Endothelial cell of umbilical vein (primary cell): Measurements from ENCODE around the gene PLEKHS1. TPM values are rescaled to one million over a fixed set of nuclear protein-coding genes. Genes with fewer than 3 reads are reported as not detected.

Experiments used
- BruUV-seq: library from RNA; stranded (reverse); fragments of 400-500 nt; replicated peaks from 2 replicates; lab custom pipeline; 2021; lab: Mats Ljungman, UMichigan
- CTCF ChIA-PET: fragments of 300-600, 350-600 bp; sonication (Branson Sonifier 250); formaldehyde crosslinking; loops from one replicate; lab custom pipeline; 2021; ENCODE audit warnings: antibody characterized with exemption, inconsistent platforms; lab: Charles Lee
- POLR2A ChIA-PET: fragments of 300-600, 350-600 bp; sonication (Branson Sonifier 250); formaldehyde crosslinking; loops from one replicate; lab custom pipeline; 2021; ENCODE audit warnings: antibody characterized with exemption, inconsistent platforms; lab: Charles Lee
- DNase-seq: peaks from one replicate; pipeline ENCODE4 v3.0.0-alpha.2; 2011; ENCODE audit warnings: low read depth, low spot score
- FAIRE-seq: peaks from 2 replicates; lab custom pipeline; 2011; peaks lifted over from hg19 to GRCh38; lab: Jason Lieb, UNC
- H2AFZ ChIP-seq: 2 replicates; pipeline ENCODE4 v1.6.0; 2012; ENCODE audit warnings: low read depth, low read length, control low read depth, inconsistent platforms
- H3K27ac ChIP-seq: 2 replicates; pipeline ENCODE4 v1.5.1; 2011; ENCODE audit warnings: low read depth, mild to moderate bottlenecking, control low read depth, low read length, moderate library complexity; ENCODE audit not compliant: insufficient read depth
- H3K27me3 ChIP-seq, 2 experiments: 2 replicates each; pipeline versions ENCODE4 v1.6.0 to v1.6.1; 2011; ENCODE audit warnings: low read length in 2 of 2, mixed read lengths in 1 of 2; ENCODE audit not compliant: control insufficient read depth in 2 of 2, insufficient read depth in 2 of 2
- H3K36me3 ChIP-seq, 2 experiments: 2 replicates in 1 of 2; 3 replicates in 1 of 2; pipeline ENCODE4 v1.5.1; 2011; ENCODE audit warnings: low read length in 2 of 2, mild to moderate bottlenecking in 1 of 2, moderate library complexity in 1 of 2; ENCODE audit not compliant: control insufficient read depth in 2 of 2, insufficient read depth in 2 of 2; ENCODE audit errors: extremely low read depth in 1 of 2
- H3K4me1 ChIP-seq: 3 replicates; pipeline ENCODE4 v1.5.1; 2011; ENCODE audit warnings: mild to moderate bottlenecking, low read length; ENCODE audit not compliant: control insufficient read depth, insufficient read depth; ENCODE audit errors: extremely low read depth
- H3K4me2 ChIP-seq: 2 replicates; pipeline ENCODE4 v1.6.1; 2011; ENCODE audit warnings: low read length, control low read depth, mixed read lengths; ENCODE audit not compliant: insufficient read depth
- H3K4me3 ChIP-seq, 3 experiments: fragments of 200-600 bp in 1 of 3; sonication (generic), shearing (Covaris generic) in 1 of 3; replicated peaks in 1 of 3; 2 replicates each; pipeline ENCODE4 v1.5.1; 2011 to 2016; ENCODE audit warnings: control low read depth in 3 of 3, low read length in 3 of 3, mild to moderate bottlenecking in 2 of 3, inconsistent platforms in 1 of 3, low read depth in 1 of 3, moderate library complexity in 1 of 3; ENCODE audit not compliant: insufficient read depth in 1 of 3
- H3K79me2 ChIP-seq: 2 replicates; pipeline ENCODE4 v1.6.0; 2012; ENCODE audit warnings: low read length, inconsistent platforms; ENCODE audit not compliant: control insufficient read depth, insufficient read depth
- H3K9ac ChIP-seq: replicated peaks from 2 replicates; pipeline ENCODE3; 2011; ENCODE audit warnings: low read length, control low read depth; ENCODE audit not compliant: insufficient read depth; ENCODE audit errors: extremely low read depth
- H3K9me1 ChIP-seq: replicated peaks from 3 replicates; pipeline ENCODE4 v1.6.0; 2011; ENCODE audit warnings: mild to moderate bottlenecking, low read length; ENCODE audit not compliant: control insufficient read depth, insufficient read depth; ENCODE audit errors: extremely low read depth
- H3K9me3 ChIP-seq: replicated peaks from 2 replicates; pipeline ENCODE4 v1.5.1; 2012; ENCODE audit warnings: low read length, inconsistent platforms; ENCODE audit not compliant: control insufficient read depth, insufficient read depth
- H4K20me1 ChIP-seq: replicated peaks from 2 replicates; pipeline ENCODE3; 2011; ENCODE audit warnings: mild to moderate bottlenecking, low read length; ENCODE audit not compliant: control insufficient read depth, insufficient read depth; ENCODE audit errors: extremely low read depth
- CTCF ChIP-seq, 2 donors: IDR thresholded peaks; 1 replicate in 1 of 2; 2 replicates in 1 of 2; pipeline ENCODE4 v1.5.1; 2011; ENCODE audit warnings: low read length in 2 of 2, mild to moderate bottlenecking in 2 of 2, moderate library complexity in 2 of 2, control low read depth in 1 of 2, inconsistent platforms in 1 of 2, low read depth in 1 of 2; ENCODE audit not compliant: insufficient read depth in 1 of 2; ENCODE audit errors: extremely low read depth in 1 of 2
- EZH2 ChIP-seq: IDR thresholded peaks from 2 replicates; pipeline ENCODE4 v1.6.1; 2012; ENCODE audit warnings: borderline replicate concordance, low read depth, mild to moderate bottlenecking, moderate library complexity, low read length, inconsistent platforms; ENCODE audit not compliant: severe bottlenecking
- FOS ChIP-seq: IDR thresholded peaks from 2 replicates; pipeline ENCODE4 v1.6.1; 2011; ENCODE audit warnings: mild to moderate bottlenecking, low read length, moderate library complexity, borderline replicate concordance; ENCODE audit not compliant: insufficient read depth
- GATA2 ChIP-seq: IDR thresholded peaks from 2 replicates; pipeline ENCODE4 v1.7.0; 2011; ENCODE audit warnings: low read depth, mild to moderate bottlenecking, moderate library complexity, mixed read lengths, low read length; ENCODE audit not compliant: insufficient read length, insufficient read depth
- JUN ChIP-seq: IDR thresholded peaks from 2 replicates; pipeline ENCODE4 v1.6.1; 2011; ENCODE audit warnings: borderline replicate concordance, low read depth; ENCODE audit not compliant: insufficient read length, insufficient read depth
- MYC ChIP-seq: IDR thresholded peaks from one replicate; pipeline ENCODE4 v1.6.1; 2011; ENCODE audit warnings: mild to moderate bottlenecking, low read depth, low read length
- POLR2A ChIP-seq: IDR thresholded peaks from 2 replicates; pipeline ENCODE4 v1.6.1; 2012; ENCODE audit warnings: low read depth, mild to moderate bottlenecking, control low read depth, low read length
- POLR2AphosphoS5 ChIP-seq: IDR thresholded peaks from 2 replicates; pipeline ENCODE4 v1.6.1; 2012; ENCODE audit warnings: low read depth, mild to moderate bottlenecking, control low read depth, low read length, moderate library complexity; ENCODE audit not compliant: insufficient read depth
- dilution Hi-C: fragments of 300-500 bp; cut with MboI; formaldehyde crosslinking; loops from one replicate; pipeline ENCODE4 v1.15.0; 2019; ENCODE audit warnings: low sequenced_read_pairs; ENCODE audit not compliant: extremely low pct_ligation_motif_present
- intact Hi-C: fragments of 100-400 bp; cut with micrococcal nuclease; formaldehyde crosslinking; loops from one replicate; pipeline ENCODE4 v1.10.0; 2022
- polyA plus RNA-seq, 4 experiments: library from polyadenylated mRNA; depleted of rRNA in 3 of 4; stranded (reverse) in 3 of 4; unstranded in 1 of 4; fragments of >200 nt; gene quantifications; 2 replicates each; pipeline versions ENCODE4 v1.2.1 to v1.2.3, GENCODE V29; 2011 to 2012; ENCODE audit warnings: missing spikeins in 1 of 4
- total RNA-seq: library from RNA; stranded (reverse); gene quantifications from 2 replicates; pipeline ENCODE4 v1.2.3, GENCODE V29; 2021
- TF ChIP-seq, protein P1 (sequence below): IDR thresholded peaks from 2 replicates; pipeline ENCODE4 v1.6.1; 2011; ENCODE audit not compliant: insufficient read depth, insufficient read length

PLEKHS1 gene
- total and polyA plus RNA-seq, 2 donors (not counting 3 experiments of a cell fraction or from before 2014, with no cell fraction given): not detected

GRCh38 chr10:113788604-113789083 lies 37.2 kb downstream of the PLEKHS1 start:
- H4K20me1 ChIP-seq: no peaks in the 10 kb centered on the region
- ChIA-PET CTCF (interaction anchor here (0.6 to 1.5 kb wide), 3 partner anchors 10 to 15 kb away, joined by 4 to 5 read pairs (median 4); no protein-coding TSS in a partner anchor), POLR2A (no interaction called here)
- H3K27ac ChIP-seq: no peak overlapping the region
- TF ChIP-seq GATA2 (no peak), FOS (no peak), POLR2A (no peak), POLR2AphosphoS5 (no peak), JUN (no peak), CTCF (IDR thresholded peaks at IDR 0.05; ENCODE audit: extremely low read depth in 1 of 2, insufficient read depth in 1 of 2, low read depth in 1 of 2, low read length in 2 of 2) (no peak), EZH2 (no peak), MYC (no peak)
- TF ChIP-seq, protein P1, sequence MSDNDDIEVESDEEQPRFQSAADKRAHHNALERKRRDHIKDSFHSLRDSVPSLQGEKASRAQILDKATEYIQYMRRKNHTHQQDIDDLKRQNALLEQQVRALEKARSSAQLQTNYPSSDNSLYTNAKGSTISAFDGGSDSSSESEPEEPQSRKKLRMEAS: no peak
- no peaks in the 10 kb centered on the region for H3K9me3 ChIP-seq
- dilution Hi-C loops: no loop called here
- no peaks in the 10 kb centered on the region for H3K9me1 ChIP-seq
- no peak overlapping the region for H3K4me2 ChIP-seq
- peaks cover 0 to 2% of the 10 kb centered on the region in 2 experiments for H3K27me3 ChIP-seq
- DNase-seq: peak; percentile 28
- no peaks in the 10 kb centered on the region for H3K79me2 ChIP-seq
- no peak overlapping the region for H3K9ac ChIP-seq
- peak overlapping the region; percentile 12 for H2AFZ ChIP-seq
- no peak for FAIRE-seq
- intact Hi-C loops: no loop called here
- no peak overlapping the region for H3K4me3 ChIP-seq
- H3K4me1 ChIP-seq: no peaks in the 10 kb centered on the region
- H3K36me3 ChIP-seq: no peaks in the 10 kb centered on the region
- no TSS peak for BruUV-seq
